ENCODE results near the gene PXT1. TPM values are rescaled to one million over a fixed set of nuclear protein-coding genes. Genes with fewer than 3 reads are reported as not detected.

PXT1 gene
- polyA plus RNA-seq, 1 donor from 2014 or later = 0.24 TPM

GRCh38 chr6:36368921-36369865, 73.5 kb downstream of the PXT1 start:
- Histone ChIP-seq H3K36me3 (ENCODE audit: insufficient read depth, low read length) (no peaks in the 10 kb centered on the region), H2AFZ (ENCODE audit: low read depth, low read length) (no peak overlapping the region), H3K9ac (ENCODE audit: low read length) (no peak overlapping the region), H4K20me1 (ENCODE audit: insufficient read depth) (no peaks in the 10 kb centered on the region), H3K27ac (ENCODE audit: low read length) (no peak overlapping the region), H3K9me2 (ENCODE audit: insufficient read depth, low read length) (no peaks in the 10 kb centered on the region), H3K9me3 (ENCODE audit: low read length) (no peaks in the 10 kb centered on the region), H3K4me3 (ENCODE audit: low read length) (no peak overlapping the region), H3K79me2 (replicated peaks; ENCODE audit: insufficient read depth, low read length) (no peaks in the 10 kb centered on the region), H3K27me3 (ENCODE audit: insufficient read depth, low read depth, low read length) (no peaks in the 10 kb centered on the region), H3F3A (ENCODE audit: insufficient read depth, low read length, poor library complexity, severe bottlenecking) (no peaks in the 10 kb centered on the region), H3K4me2 (ENCODE audit: low read length) (no peak overlapping the region)
- no peak for TF ChIP-seq REST (IDR thresholded peaks at IDR 0.05; ENCODE audit: borderline replicate concordance)
- TF ChIP-seq RAD21 (conservative IDR thresholded peaks at IDR 0.05) = no peak
- TF ChIP-seq EZH2 (IDR thresholded peaks at IDR 0.05; ENCODE audit: borderline replicate concordance, insufficient read depth, low read length, poor library complexity, severe bottlenecking) = no peak
- no peak for TF ChIP-seq EP300 (conservative IDR thresholded peaks at IDR 0.05; ENCODE audit: poor library complexity, severe bottlenecking)
- TF ChIP-seq MXI1 (conservative IDR thresholded peaks at IDR 0.05; ENCODE audit: poor library complexity, severe bottlenecking) = no peak
- peak; percentile 32 for TF ChIP-seq POLR2AphosphoS5 (IDR thresholded peaks at IDR 0.05)

GRCh38 chr6:36368421-36368820, 74.2 kb downstream of the PXT1 start:
- H4K20me1 ChIP-seq (ENCODE audit: insufficient read depth) = no peaks in the 10 kb centered on the region
- no peaks in the 10 kb centered on the region for H3K27me3 ChIP-seq (ENCODE audit: insufficient read depth, low read depth, low read length)
- no peak overlapping the region for H3K4me3 ChIP-seq (ENCODE audit: low read length)
- no peak overlapping the region for H3K9ac ChIP-seq (ENCODE audit: low read length)
- no peak overlapping the region for H3K4me2 ChIP-seq (ENCODE audit: low read length)
- H3K36me3 ChIP-seq (ENCODE audit: insufficient read depth, low read length) = no peaks in the 10 kb centered on the region
- no peaks in the 10 kb centered on the region for H3K9me2 ChIP-seq (ENCODE audit: insufficient read depth, low read length)
- no peaks in the 10 kb centered on the region for H3K79me2 ChIP-seq (replicated peaks; ENCODE audit: insufficient read depth, low read length)
- H3K27ac ChIP-seq (ENCODE audit: low read length) = no peak overlapping the region
- H2AFZ ChIP-seq (ENCODE audit: low read depth, low read length) = no peak overlapping the region
- TF ChIP-seq RAD21 (conservative IDR thresholded peaks at IDR 0.05) = no peak
- TF ChIP-seq TAF1 (IDR thresholded peaks at IDR 0.05; ENCODE audit: low read depth) = no peak
- no peak for TF ChIP-seq SMC3 (conservative IDR thresholded peaks at IDR 0.05; ENCODE audit: poor library complexity)
- no peaks in the 10 kb centered on the region for H3K9me3 ChIP-seq (ENCODE audit: low read length)
- no peaks in the 10 kb centered on the region for H3F3A ChIP-seq (ENCODE audit: insufficient read depth, low read length, poor library complexity, severe bottlenecking)

GRCh38 chr6:36367743-36368142, 74.9 kb downstream of the PXT1 start:
- Histone ChIP-seq H3K9ac (ENCODE audit: low read length) (no peak overlapping the region), H3K9me3 (ENCODE audit: low read length) (no peaks in the 10 kb centered on the region), H4K20me1 (ENCODE audit: insufficient read depth) (no peaks in the 10 kb centered on the region), H3K79me2 (replicated peaks; ENCODE audit: insufficient read depth, low read length) (no peaks in the 10 kb centered on the region), H3K4me2 (ENCODE audit: low read length) (no peak overlapping the region), H3K27ac (ENCODE audit: low read length) (no peak overlapping the region), H3K27me3 (ENCODE audit: insufficient read depth, low read depth, low read length) (no peaks in the 10 kb centered on the region), H3F3A (ENCODE audit: insufficient read depth, low read length, poor library complexity, severe bottlenecking) (no peaks in the 10 kb centered on the region), H2AFZ (ENCODE audit: low read depth, low read length) (no peak overlapping the region), H3K36me3 (ENCODE audit: insufficient read depth, low read length) (no peaks in the 10 kb centered on the region), H3K4me3 (ENCODE audit: low read length) (no peak overlapping the region), H3K9me2 (ENCODE audit: insufficient read depth, low read length) (no peaks in the 10 kb centered on the region)
- TF ChIP-seq TAF1 (IDR thresholded peaks at IDR 0.05; ENCODE audit: low read depth) = no peak
